Ishikawa (cell line): ENCODE measurements around the gene AP4E1.

ENCODE experiments used
- CEBPB ChIP-seq: IDR thresholded peaks from 2 replicates; pipeline ENCODE4 v1.6.1; 2012
- CREB1 ChIP-seq: IDR thresholded peaks from 2 replicates; pipeline ENCODE4 v1.6.1; 2012; ENCODE audit warnings: low read depth
- EGR1 ChIP-seq: IDR thresholded peaks from 2 replicates; pipeline ENCODE4 v1.6.1; 2012
- EP300 ChIP-seq: IDR thresholded peaks from 2 replicates; pipeline ENCODE4 v1.6.1; 2012; ENCODE audit warnings: borderline replicate concordance
- FOXM1 ChIP-seq: IDR thresholded peaks from 2 replicates; pipeline ENCODE4 v1.6.1; 2012; ENCODE audit warnings: low read depth, borderline replicate concordance
- NFIC ChIP-seq: IDR thresholded peaks from 2 replicates; pipeline ENCODE4 v1.6.1; 2012
- RAD21 ChIP-seq: IDR thresholded peaks from 2 replicates; pipeline ENCODE4 v1.6.1; 2012; ENCODE audit warnings: low read depth
- TAF1 ChIP-seq: IDR thresholded peaks from 2 replicates; pipeline ENCODE4 v1.6.1; 2012; ENCODE audit warnings: low read depth, mild to moderate bottlenecking
- TCF12 ChIP-seq: IDR thresholded peaks from 2 replicates; pipeline ENCODE4 v1.6.1; 2012; ENCODE audit warnings: low read depth
- TEAD4 ChIP-seq: IDR thresholded peaks from 2 replicates; pipeline ENCODE4 v1.6.1; 2012
- YY1 ChIP-seq: IDR thresholded peaks from 2 replicates; pipeline ENCODE4 v1.6.1; 2012; ENCODE audit warnings: low read depth
- ZBTB7A ChIP-seq: IDR thresholded peaks from 2 replicates; pipeline ENCODE4 v1.6.1; 2012; ENCODE audit warnings: low read depth
- TF ChIP-seq, protein P1 (sequence below): IDR thresholded peaks from 2 replicates; pipeline ENCODE4 v1.6.1; 2012
- TF ChIP-seq, protein P2 (sequence below): IDR thresholded peaks from 2 replicates; pipeline ENCODE4 v1.6.1; 2012; ENCODE audit warnings: low read depth, mild to moderate bottlenecking
- TF ChIP-seq, protein P3 (sequence below): IDR thresholded peaks from 2 replicates; pipeline ENCODE4 v1.6.1; 2012

Gene AP4E1

DNA sequence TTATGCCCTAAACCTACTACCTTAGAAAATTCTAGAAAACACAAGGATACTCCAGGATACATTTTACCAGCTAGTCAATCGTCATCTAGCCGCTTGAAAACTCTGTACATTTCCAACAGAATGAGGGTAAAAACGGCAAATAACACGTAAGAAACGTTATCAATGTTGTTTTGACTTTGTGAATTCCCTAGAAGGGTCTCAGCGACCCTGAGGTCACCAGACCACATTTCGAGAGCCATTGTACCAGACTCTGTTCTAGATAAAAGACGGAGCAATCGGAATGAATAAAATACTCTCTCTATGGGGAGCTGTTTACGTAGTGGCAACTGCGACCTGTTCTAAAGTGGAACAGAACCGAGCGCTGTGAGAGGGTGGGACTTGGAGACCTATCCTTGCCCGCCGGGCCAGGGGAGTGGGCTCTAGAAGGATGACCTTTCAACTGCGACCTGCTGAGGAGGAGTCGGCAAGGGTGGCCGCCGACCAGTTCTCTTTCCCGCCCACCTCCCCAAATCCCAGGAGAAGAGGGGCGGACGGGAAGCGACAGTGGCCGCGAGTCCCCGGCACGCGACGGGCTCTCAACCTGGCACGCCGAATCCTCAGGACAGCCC lies 778 bp upstream of the AP4E1 start:
- TF ChIP-seq, protein P1, sequence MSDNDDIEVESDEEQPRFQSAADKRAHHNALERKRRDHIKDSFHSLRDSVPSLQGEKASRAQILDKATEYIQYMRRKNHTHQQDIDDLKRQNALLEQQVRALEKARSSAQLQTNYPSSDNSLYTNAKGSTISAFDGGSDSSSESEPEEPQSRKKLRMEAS: no peak
- TF ChIP-seq ZBTB7A (peak; percentile 78; the same call in 1 of the 2 replicates), EP300 (no peak), CREB1 (no peak), TAF1 (no peak)

DNA sequence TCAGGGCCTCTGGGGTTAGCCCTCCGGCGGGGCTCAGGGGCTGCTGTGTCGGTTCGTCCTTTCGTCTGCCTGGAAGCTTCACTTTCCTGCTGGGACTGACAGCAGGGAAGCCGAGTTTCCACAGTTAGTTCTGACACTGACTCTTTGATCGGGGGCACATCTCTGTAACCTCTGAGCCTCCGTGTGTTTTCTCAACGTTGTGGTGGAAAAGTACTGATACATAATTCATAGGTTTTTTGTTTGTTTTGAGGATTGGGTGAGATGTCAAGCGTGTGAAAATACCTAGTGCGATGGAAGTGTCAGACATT lies 481 bp downstream of the AP4E1 start:
- no peak for TF ChIP-seq YY1
- TF ChIP-seq CEBPB: no peak
- TF ChIP-seq, protein P1: no peak

DNA sequence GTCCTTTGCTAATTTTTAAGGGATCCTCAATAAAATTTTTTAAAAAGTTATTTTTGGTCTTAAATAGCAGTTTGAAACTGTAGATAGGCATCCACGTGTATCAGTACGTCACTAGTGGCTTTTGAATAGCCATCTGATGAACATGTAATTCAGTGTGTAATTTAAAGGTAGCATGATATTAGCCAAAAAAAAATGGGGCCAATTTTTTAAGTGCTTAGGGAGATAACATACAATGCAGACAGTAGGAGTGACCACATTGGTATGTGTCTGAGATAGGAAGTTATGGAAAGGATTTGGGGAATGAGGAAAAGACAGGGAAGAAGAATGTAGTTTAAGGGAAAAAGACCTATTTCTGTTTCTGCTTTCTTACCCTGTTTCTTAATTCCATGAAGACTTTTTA lies 2.5 kb downstream of the AP4E1 start:
- TF ChIP-seq TAF1: no peak
- no peak for TF ChIP-seq CREB1
- TF ChIP-seq FOXM1: no peak
- no peak for TF ChIP-seq YY1
- TF ChIP-seq, protein P2, sequence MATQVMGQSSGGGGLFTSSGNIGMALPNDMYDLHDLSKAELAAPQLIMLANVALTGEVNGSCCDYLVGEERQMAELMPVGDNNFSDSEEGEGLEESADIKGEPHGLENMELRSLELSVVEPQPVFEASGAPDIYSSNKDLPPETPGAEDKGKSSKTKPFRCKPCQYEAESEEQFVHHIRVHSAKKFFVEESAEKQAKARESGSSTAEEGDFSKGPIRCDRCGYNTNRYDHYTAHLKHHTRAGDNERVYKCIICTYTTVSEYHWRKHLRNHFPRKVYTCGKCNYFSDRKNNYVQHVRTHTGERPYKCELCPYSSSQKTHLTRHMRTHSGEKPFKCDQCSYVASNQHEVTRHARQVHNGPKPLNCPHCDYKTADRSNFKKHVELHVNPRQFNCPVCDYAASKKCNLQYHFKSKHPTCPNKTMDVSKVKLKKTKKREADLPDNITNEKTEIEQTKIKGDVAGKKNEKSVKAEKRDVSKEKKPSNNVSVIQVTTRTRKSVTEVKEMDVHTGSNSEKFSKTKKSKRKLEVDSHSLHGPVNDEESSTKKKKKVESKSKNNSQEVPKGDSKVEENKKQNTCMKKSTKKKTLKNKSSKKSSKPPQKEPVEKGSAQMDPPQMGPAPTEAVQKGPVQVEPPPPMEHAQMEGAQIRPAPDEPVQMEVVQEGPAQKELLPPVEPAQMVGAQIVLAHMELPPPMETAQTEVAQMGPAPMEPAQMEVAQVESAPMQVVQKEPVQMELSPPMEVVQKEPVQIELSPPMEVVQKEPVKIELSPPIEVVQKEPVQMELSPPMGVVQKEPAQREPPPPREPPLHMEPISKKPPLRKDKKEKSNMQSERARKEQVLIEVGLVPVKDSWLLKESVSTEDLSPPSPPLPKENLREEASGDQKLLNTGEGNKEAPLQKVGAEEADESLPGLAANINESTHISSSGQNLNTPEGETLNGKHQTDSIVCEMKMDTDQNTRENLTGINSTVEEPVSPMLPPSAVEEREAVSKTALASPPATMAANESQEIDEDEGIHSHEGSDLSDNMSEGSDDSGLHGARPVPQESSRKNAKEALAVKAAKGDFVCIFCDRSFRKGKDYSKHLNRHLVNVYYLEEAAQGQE: no peak
- no peak for TF ChIP-seq TEAD4
- TF ChIP-seq, protein P3, sequence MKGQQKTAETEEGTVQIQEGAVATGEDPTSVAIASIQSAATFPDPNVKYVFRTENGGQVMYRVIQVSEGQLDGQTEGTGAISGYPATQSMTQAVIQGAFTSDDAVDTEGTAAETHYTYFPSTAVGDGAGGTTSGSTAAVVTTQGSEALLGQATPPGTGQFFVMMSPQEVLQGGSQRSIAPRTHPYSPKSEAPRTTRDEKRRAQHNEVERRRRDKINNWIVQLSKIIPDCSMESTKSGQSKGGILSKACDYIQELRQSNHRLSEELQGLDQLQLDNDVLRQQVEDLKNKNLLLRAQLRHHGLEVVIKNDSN: no peak
- TF ChIP-seq TCF12: no peak
- TF ChIP-seq RAD21: no peak
- no peak for TF ChIP-seq EGR1
- TF ChIP-seq CEBPB: no peak

DNA sequence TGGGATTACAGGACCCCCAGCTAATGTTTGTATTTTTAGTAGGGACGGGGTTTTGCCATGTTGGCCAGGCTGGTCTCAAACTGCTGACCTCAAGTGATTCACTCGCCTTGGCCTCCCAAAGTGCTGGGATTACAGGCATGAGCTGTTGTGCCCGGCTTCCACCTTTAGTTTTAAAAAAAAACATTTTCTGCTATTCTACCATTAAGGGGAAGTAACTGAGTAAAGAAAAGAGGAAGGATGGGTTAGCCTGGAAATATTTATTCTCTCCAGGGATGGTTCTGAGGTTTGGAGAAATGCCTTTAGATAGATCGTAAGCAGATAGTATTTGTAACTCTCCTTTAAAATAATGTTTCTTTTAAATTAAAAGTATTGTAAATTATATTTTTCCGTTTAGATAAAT lies 3.1 kb downstream of the AP4E1 start:
- TF ChIP-seq TAF1 (no peak), EGR1 (no peak), ZBTB7A (no peak)
- TF ChIP-seq, protein P2: no peak

DNA sequence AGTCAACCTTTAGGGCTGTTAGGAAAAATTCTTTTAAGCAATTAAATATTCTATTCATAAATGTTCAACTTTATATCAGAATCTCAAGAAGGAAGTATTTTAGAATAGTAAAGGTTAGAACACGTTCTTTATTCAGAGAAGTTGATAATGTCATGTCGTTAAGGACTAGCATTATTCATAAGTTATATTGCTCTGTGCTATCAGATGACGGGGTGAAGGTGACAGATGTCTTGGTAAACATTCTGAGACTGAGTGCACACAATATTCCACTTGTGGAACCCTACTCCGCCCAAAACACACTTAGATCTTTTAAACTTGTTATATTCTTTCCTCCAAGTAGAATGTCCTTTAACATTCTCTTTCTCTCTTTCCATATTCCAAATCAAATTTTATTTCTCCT lies 7.9 kb downstream of the AP4E1 start:
- TF ChIP-seq EP300 (no peak), TAF1 (no peak), ZBTB7A (no peak), FOXM1 (no peak), CREB1 (no peak), NFIC (no peak), RAD21 (no peak), TCF12 (no peak), CEBPB (no peak), TEAD4 (no peak)

DNA sequence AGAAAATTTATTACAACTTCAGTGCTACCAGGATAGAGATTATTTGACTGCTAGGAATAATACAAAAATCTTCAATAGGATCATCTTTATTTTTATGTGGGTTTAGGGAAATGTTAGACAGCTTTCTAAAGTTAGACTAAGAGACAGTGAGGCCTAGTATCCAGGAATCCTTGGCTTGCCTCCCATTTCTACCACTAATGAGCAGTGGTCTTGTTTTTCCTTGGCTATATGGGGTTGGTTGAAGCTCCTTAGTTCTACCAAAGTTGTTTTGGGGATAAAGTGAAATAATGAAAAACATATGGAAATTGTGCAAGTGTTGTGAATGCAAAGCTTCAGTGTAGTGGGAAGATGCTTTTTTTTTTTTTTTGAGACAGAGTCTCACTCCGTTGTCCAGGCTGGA lies 16.8 kb downstream of the AP4E1 start:
- TF ChIP-seq ZBTB7A (no peak), EGR1 (no peak), RAD21 (no peak)

DNA sequence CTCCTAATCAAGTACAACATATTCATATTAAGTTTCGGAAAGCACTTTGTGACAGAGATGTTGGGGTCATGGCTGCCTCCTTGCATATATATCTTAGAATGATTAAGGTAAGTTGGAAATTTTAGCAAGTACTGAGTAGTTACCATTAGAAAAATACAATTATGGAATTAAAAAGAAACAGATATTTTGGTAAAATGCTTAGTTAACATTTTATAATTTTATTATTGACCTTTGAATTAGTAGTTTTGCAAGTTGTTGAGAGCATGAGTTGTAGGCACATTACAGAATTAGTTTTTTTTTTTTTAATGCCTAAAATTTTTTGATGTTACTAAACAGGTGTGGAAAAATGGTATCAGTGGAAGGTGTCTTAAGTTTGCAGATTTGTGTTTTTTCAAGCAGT lies 20.6 kb downstream of the AP4E1 start:
- TF ChIP-seq, protein P2: no peak
- no peak for TF ChIP-seq ZBTB7A
- TF ChIP-seq CREB1: no peak
- no peak for TF ChIP-seq TCF12
- no peak for TF ChIP-seq CEBPB
- TF ChIP-seq RAD21: no peak
- TF ChIP-seq NFIC: no peak
- no peak for TF ChIP-seq TAF1
- TF ChIP-seq, protein P3: no peak
- TF ChIP-seq, protein P1: no peak
- TF ChIP-seq EP300: no peak
